HG03521 (cell line): Measurements from ENCODE around the gene TJP3.
"Not testable (repeated sequence)": the region's sequence is repeated elsewhere in the genome, so short reads cannot be mapped to it uniquely, and the experiment has no call there.

Source experiments
- ATAC-seq: cut with Tn5 transposase; IDR thresholded peaks from one replicate; pipeline ENCODE4 v1.9.1; 2021; ENCODE audit warnings: mild to moderate bottlenecking, moderate library complexity; ENCODE audit not compliant: unreplicated experiment

The TJP3 gene

GRCh38 chr19:3738477-3739220 lies 30.5 kb downstream of the TJP3 start:
- ATAC-seq, result no peak

GRCh38 chr19:3740431-3740830 lies 32.2 kb downstream of the TJP3 start:
- no peak for ATAC-seq

GRCh38 chr19:3743486-3743885 lies 35.3 kb downstream of the TJP3 start:
- no peak for ATAC-seq

GRCh38 chr19:3745363-3746045 lies 37.3 kb downstream of the TJP3 start:
- no peak for ATAC-seq

GRCh38 chr19:3746371-3747056 lies 38.3 kb downstream of the TJP3 start:
- no peak for ATAC-seq

GRCh38 chr19:3748965-3749364 lies 40.8 kb downstream of the TJP3 start:
- ATAC-seq, result no peak

- ATAC-seq, result no peak
Observed at GRCh38 chr19:3750211-3750610, 42.0 kb downstream of the TJP3 start.

GRCh38 chr19:3751236-3751635 lies 43.1 kb downstream of the TJP3 start:
- no peak for ATAC-seq

- ATAC-seq, result no peak
Observed at GRCh38 chr19:3752492-3752891, 44.3 kb downstream of the TJP3 start.

GRCh38 chr19:3753631-3754410 lies 45.6 kb downstream of the TJP3 start:
- ATAC-seq, result no peak

- ATAC-seq, result not testable (repeated sequence)
Observed at GRCh38 chr19:3757705-3758104, 49.5 kb downstream of the TJP3 start.

- not testable (repeated sequence) for ATAC-seq
Observed at GRCh38 chr19:3758297-3758696, 50.1 kb downstream of the TJP3 start.

GRCh38 chr19:3759482-3760254 lies 51.5 kb downstream of the TJP3 start:
- no peak for ATAC-seq

- ATAC-seq, result no peak
Observed at GRCh38 chr19:3760871-3761361, 52.7 kb downstream of the TJP3 start.

- ATAC-seq, result peak; percentile 55
Observed at GRCh38 chr19:3761382-3762129, 53.4 kb downstream of the TJP3 start, which contains the start of gene APBA3. Gene APBA3 (minus strand): TSS chr19:3761692. CDS start chr19:3760264, 1,428 bp downstream.

GRCh38 chr19:3762130-3762473 lies 53.9 kb downstream of the TJP3 start:
- ATAC-seq, result no peak

- ATAC-seq, result peak; percentile 77
Observed at GRCh38 chr19:3762501-3763459, 54.6 kb downstream of the TJP3 start, which contains the start of gene MRPL54. Gene MRPL54 (plus strand): TSS chr19:3762682. CDS start chr19:3762701, 19 bp downstream.

GRCh38 chr19:3765121-3765520 lies 56.9 kb downstream of the TJP3 start:
- ATAC-seq, result no peak
